HL-60 (cell line): ENCODE results near the gene ROR2.

ENCODE experiments used
- DNase-seq, 2 experiments: peaks; one replicate each; pipeline ENCODE4 v3.0.0-alpha.2; 2010 to 2020; ENCODE audit warnings: low read depth in 1 of 2, low spot score in 1 of 2
- H3K27ac ChIP-seq: fragments of 250-450 bp; sonication (Bioruptor Pico); replicated peaks from 2 replicates; pipeline ENCODE4 v1.5.1; 2020; ENCODE audit warnings: mild to moderate bottlenecking, moderate library complexity
- H3K27me3 ChIP-seq: fragments of 250-450 bp; sonication (Bioruptor Pico); 2 replicates; pipeline ENCODE4 v1.5.1; 2021; ENCODE audit warnings: mild to moderate bottlenecking, moderate library complexity; ENCODE audit not compliant: insufficient read depth, poor library complexity, severe bottlenecking
- H3K4me3 ChIP-seq: replicated peaks from 2 replicates; pipeline ENCODE4 v1.5.1; 2011; ENCODE audit warnings: mild to moderate bottlenecking, control low read depth, low read length; ENCODE audit not compliant: insufficient read depth
- GABPA ChIP-seq: IDR thresholded peaks from 2 replicates; pipeline ENCODE4 v1.6.1; 2012; ENCODE audit warnings: low read depth
- POLR2AphosphoS5 ChIP-seq: IDR thresholded peaks from 2 replicates; pipeline ENCODE4 v1.6.1; 2012; ENCODE audit warnings: low read depth
- REST ChIP-seq: IDR thresholded peaks from 2 replicates; pipeline ENCODE4 v1.6.1; 2012; ENCODE audit warnings: low read depth; ENCODE audit not compliant: insufficient replicate concordance
- SPI1 ChIP-seq: IDR thresholded peaks from 2 replicates; pipeline ENCODE4 v1.6.1; 2012; ENCODE audit warnings: low read depth, mild to moderate bottlenecking, borderline replicate concordance
- TF ChIP-seq, protein P1 (sequence below): IDR thresholded peaks from one replicate; pipeline ENCODE4 v1.5.1; 2011; ENCODE audit warnings: low read length, control low read depth, inconsistent platforms; ENCODE audit not compliant: insufficient read depth

The ROR2 gene

GRCh38 chr9:91904588-91905236 is 45.3 kb downstream of the ROR2 start:
- TF ChIP-seq REST (no peak), SPI1 (no peak), POLR2AphosphoS5 (no peak), GABPA (no peak)
- TF ChIP-seq, protein P1, sequence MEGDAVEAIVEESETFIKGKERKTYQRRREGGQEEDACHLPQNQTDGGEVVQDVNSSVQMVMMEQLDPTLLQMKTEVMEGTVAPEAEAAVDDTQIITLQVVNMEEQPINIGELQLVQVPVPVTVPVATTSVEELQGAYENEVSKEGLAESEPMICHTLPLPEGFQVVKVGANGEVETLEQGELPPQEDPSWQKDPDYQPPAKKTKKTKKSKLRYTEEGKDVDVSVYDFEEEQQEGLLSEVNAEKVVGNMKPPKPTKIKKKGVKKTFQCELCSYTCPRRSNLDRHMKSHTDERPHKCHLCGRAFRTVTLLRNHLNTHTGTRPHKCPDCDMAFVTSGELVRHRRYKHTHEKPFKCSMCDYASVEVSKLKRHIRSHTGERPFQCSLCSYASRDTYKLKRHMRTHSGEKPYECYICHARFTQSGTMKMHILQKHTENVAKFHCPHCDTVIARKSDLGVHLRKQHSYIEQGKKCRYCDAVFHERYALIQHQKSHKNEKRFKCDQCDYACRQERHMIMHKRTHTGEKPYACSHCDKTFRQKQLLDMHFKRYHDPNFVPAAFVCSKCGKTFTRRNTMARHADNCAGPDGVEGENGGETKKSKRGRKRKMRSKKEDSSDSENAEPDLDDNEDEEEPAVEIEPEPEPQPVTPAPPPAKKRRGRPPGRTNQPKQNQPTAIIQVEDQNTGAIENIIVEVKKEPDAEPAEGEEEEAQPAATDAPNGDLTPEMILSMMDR = no peak
- no peak overlapping the region for H3K27ac ChIP-seq
- H3K27me3 ChIP-seq = no peaks in the 10 kb centered on the region
- DNase-seq = no peak
- H3K4me3 ChIP-seq = no peak overlapping the region

DNA sequence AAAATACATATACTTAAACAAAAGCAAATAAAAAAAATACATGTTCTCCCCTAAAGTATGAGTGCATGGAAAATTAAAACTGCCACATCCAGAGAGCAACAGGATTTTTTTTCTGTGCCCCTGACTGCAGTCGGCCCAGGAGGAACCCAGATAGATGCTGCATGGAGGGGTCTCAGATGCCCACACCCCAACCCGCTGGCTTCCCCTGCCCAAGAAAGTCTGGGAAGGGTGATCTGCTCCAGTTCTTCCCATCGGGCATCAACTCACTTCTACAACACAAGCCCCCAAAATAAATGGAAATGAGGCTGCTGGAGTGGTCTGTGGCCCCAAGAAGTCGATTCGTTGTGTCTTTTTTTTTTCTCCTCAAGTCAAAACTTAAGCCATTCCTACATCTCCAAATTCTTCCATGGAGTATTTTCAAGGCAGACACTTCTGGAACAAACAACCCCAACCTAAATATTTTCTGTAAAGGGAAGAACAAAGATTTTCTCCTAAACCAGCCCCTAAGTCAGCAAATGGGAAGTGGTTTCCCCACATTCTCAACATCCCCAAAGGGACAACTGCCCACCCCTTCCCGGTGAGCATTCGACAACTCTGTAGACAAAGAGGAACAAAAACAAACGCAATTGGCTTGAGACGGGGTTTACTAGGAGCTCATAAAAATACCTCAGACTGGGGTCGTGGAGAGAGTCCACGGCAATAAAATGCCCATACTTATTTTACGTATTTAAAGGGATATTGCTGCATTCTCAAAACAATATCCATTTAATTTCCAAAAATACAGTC is 46.7 kb downstream of the ROR2 start:
- Histone ChIP-seq H3K4me3 (no peak overlapping the region), H3K27me3 (no peaks in the 10 kb centered on the region), H3K27ac (peak overlapping the region; percentile 16; the same call in 1 of the 2 replicates)
- peak; percentile 31 to 79 for DNase-seq
- TF ChIP-seq, protein P1 = no peak
- peak; percentile 81 for TF ChIP-seq SPI1
- TF ChIP-seq GABPA = no peak

DNA sequence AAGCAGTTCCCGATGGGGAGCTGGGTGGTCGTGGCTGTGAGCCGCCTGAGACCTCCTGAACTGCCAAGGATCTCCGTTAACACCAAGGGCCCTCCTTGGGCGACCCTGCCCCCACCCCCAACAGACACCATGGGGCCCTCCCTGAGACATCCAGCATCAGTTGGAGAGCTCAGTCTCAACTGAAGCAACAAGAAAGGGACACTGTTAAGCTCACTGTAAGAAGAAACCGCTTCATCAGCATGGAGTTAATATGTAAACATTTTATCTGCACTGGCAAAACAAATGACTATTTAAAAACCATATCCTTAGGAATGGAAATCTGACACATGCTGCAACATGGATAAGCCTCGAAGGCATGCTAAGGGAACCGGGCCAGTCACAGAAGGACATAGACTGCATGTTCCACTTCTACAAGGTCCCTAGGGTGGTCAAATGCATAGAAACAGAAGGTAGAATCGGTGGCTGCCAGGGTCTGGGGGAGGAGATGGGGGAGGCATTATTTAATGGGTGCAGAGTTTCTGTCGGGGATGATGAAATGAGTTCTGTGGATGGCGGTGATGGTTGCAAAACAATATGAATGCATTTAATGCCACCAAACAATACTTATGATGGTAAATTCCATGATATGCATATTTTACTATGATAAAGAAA is 47.4 kb downstream of the ROR2 start:
- peak; percentile 33 to 42 for DNase-seq
- TF ChIP-seq, protein P1 = no peak
- TF ChIP-seq GABPA (no peak), SPI1 (no peak), REST (no peak), POLR2AphosphoS5 (no peak)
- H3K27me3 ChIP-seq = no peaks in the 10 kb centered on the region
- H3K4me3 ChIP-seq = no peak overlapping the region
- peak overlapping the region; percentile 6; the same call in 1 of the 2 replicates for H3K27ac ChIP-seq
